WI38 (cell line): ENCODE results near the gene LTA.

Experiments
- H3K4me3 ChIP-seq: 2 replicates; pipeline ENCODE4 v1.5.1; 2011; ENCODE audit warnings: low read depth, mild to moderate bottlenecking, control low read depth, low read length
- TF ChIP-seq, protein P1 (sequence below): IDR thresholded peaks from 2 replicates; pipeline ENCODE4 v1.5.1; 2012; ENCODE audit warnings: low read depth, mild to moderate bottlenecking, control low read depth, low read length

The LTA gene

DNA sequence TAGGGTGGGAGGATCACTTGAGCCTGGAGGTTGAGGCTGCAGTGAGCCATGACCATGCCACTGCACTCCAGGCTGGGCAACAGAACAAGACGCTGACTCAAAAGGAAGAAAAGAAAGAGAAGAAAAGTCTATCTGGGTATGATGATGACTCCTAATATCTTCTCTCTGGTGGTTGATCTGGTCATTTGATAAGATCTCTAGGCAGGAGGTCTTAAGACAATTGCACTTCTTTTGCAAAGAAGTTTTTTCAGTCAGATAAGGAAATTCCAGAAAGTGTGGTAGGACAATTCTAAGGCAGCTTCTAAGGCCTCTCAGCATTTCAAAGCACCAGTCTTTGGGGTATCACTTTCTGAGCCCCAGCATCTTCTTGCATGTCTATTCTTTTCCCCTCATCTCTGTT lies 35.2 kb downstream of the LTA start:
- H3K4me3 ChIP-seq: no peak overlapping the region
- TF ChIP-seq, protein P1, sequence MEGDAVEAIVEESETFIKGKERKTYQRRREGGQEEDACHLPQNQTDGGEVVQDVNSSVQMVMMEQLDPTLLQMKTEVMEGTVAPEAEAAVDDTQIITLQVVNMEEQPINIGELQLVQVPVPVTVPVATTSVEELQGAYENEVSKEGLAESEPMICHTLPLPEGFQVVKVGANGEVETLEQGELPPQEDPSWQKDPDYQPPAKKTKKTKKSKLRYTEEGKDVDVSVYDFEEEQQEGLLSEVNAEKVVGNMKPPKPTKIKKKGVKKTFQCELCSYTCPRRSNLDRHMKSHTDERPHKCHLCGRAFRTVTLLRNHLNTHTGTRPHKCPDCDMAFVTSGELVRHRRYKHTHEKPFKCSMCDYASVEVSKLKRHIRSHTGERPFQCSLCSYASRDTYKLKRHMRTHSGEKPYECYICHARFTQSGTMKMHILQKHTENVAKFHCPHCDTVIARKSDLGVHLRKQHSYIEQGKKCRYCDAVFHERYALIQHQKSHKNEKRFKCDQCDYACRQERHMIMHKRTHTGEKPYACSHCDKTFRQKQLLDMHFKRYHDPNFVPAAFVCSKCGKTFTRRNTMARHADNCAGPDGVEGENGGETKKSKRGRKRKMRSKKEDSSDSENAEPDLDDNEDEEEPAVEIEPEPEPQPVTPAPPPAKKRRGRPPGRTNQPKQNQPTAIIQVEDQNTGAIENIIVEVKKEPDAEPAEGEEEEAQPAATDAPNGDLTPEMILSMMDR: no peak

DNA sequence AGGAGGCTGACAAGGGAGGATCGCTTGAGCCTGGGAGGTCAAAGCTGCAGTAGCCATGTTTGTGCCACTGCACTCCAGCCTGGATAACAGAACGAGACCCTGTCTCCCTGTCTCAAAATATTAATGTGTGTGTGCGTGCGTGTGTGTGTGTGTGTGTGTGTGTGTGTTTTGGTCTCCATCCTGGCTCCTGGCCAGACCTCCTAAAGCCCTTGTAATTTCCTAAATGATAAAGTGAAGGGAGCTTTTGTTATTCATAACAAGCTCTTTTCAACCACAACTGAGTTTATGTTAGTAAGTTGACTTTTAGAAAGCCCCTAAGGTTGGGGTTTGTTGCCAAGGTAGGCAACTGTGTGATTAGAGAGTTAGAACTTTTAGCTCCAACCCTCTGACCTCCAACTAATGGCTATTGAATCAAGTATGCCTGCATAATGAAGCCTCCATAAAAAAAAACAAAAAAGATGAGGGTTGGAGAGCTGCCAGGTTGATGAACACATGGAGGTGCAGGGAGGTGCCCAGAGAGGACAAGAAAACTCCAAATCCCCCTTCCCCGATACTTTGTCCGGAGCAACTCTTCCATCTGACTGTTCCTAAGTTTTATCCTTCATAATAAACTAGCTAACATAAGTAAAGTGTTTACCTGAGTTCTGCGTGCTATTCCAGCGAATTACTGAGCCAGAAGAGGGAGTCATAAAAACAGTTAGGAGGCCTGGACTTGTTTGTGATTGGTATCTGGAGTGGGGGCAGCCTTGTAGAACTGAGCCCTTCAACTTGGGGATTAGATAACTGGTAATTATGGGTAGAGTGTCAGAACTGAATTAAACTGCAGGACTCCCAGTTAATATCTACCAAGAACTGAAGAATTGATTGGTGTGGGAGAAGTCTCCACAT lies 37.7 kb downstream of the LTA start:
- H3K4me3 ChIP-seq: no peak overlapping the region
- TF ChIP-seq, protein P1: no peak

GRCh38 chr6:31610968-31611367 lies 38.9 kb downstream of the LTA start:
- TF ChIP-seq, protein P1: no peak
- H3K4me3 ChIP-seq: no peak overlapping the region

GRCh38 chr6:31614075-31614619 lies 42.1 kb downstream of the LTA start:
- no peak overlapping the region for H3K4me3 ChIP-seq
- TF ChIP-seq, protein P1: no peak

- TF ChIP-seq, protein P1: no peak
- H3K4me3 ChIP-seq: no peak within 1 kb of the TSS
Observed at GRCh38 chr6:31614684-31615578, 42.8 kb downstream of the LTA start, which contains the start of gene AIF1. AIF1 (plus strand) TSS chr6:31615234; CDS start chr6:31615330, 96 bp downstream.

GRCh38 chr6:31615748-31616147 lies 43.7 kb downstream of the LTA start:
- TF ChIP-seq, protein P1: no peak
- H3K4me3 ChIP-seq: no peak overlapping the region
